Measurements from ENCODE around the gene PLEKHG4B.

DNA sequence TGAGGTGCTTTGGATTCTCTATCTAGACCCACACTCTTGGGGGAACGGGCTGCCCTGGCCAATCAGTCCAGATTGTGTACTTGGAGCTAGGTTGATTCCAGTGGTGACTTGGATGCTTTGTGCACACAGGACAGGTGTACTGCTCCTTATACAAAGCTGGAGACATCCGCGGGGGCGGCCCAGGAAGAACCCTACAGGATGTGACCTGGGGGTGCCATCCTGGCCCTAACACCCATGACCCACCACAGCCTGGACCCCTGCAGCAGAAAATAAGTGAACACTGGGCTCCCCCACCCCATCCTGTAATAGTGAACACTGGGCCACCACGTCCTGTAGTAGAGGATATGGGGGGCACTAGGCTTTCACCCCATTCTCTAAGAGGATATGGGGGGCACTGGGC, 12.1 kb upstream of the PLEKHG4B start:
- TF ChIP-seq NRF1 (IDR thresholded peaks at IDR 0.05; ENCODE audit: low read depth, low read length), result no peak
- TF ChIP-seq EZH2 (IDR thresholded peaks at IDR 0.05; ENCODE audit: low read depth, low read length, severe bottlenecking), result no peak
- no peak for TF ChIP-seq KDM5A (IDR thresholded peaks at IDR 0.05; ENCODE audit: low read length)
